ENCODE data around the gene ACVR1. TPM values are rescaled to one million over a fixed set of nuclear protein-coding genes. Genes with fewer than 3 reads are reported as not detected.

ACVR1 gene
- total and polyA plus RNA-seq, 2 of the 13 experiments (the other 11 are each of a cell fraction or from before 2014, with no cell fraction given): 2.3 to 5.4 TPM

DNA sequence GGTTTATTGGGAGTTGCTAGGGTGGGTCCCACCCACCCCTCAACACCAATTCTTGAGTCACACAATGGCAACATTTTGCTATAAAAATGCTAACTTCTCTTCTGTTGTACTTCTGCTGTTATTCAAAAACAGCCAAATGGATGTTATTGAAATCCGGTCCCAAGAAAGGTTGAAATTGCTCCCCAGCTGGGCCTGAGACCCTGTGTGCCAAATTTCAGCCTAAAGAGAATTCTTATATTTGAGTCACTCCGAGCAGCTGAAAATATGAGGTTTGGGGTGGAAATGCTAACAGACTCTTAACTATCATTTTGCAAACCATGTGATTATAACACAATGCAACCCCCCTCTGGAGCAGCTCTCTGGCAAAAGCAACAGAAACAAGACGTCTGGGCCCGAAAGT is 27.0 kb upstream of the ACVR1 start:
- intact Hi-C loops (cut with micrococcal nuclease; ENCODE audit: unreplicated experiment): loop anchor here (5.0 kb wide), 1 partner anchor 109 kb away; no protein-coding TSS in a partner anchor
- no peak for FAIRE-seq
- peaks cover 0 to 13% of the 10 kb centered on the region in 2 experiments; a peak in 1 of 5 replicates for H3K27me3 ChIP-seq (ENCODE audit: control insufficient read depth in 1 of 2, insufficient read depth in 2 of 2, low read length in 2 of 2)
- CTCF ChIA-PET (ENCODE audit: low intra/inter-chr PET ratio, low total read pairs): no interaction called here
- no peak overlapping the region for H2AFZ ChIP-seq (ENCODE audit: low read length)
- H3K9me3 ChIP-seq (ENCODE audit: low read length): no peaks in the 10 kb centered on the region
- no peak overlapping the region for H3K9ac ChIP-seq (ENCODE audit: insufficient read depth, low read depth, low read length)
- no peaks in the 10 kb centered on the region for H4K20me1 ChIP-seq (ENCODE audit: insufficient read depth, low read length)
- no peaks in the 10 kb centered on the region for H3K79me2 ChIP-seq (ENCODE audit: insufficient read depth, low read length)
- no peak overlapping the region for H3K4me3 ChIP-seq (replicated peaks in 1 of 3; ENCODE audit: insufficient read depth in 1 of 3, low read depth in 2 of 3, low read length in 3 of 3)
- H3K27ac ChIP-seq (ENCODE audit: extremely low read length, insufficient read depth, low read length): no peak overlapping the region
- H3K36me3 ChIP-seq (replicated peaks in 1 of 2; ENCODE audit: control insufficient read depth in 1 of 2, insufficient read depth in 2 of 2, low read length in 2 of 2): no peaks in the 10 kb centered on the region
- ATAC-seq: no peak
- POLR2A ChIA-PET: no interaction called here
- no peaks in the 10 kb centered on the region for H3K4me1 ChIP-seq (ENCODE audit: insufficient read depth, low read length)
- WGBS (ENCODE audit: low lambda C conversion rate): 9% methylated on average over 4 of the region's 4 CpGs
- in situ Hi-C loops (cut with HindIII; ENCODE audit: extremely low pct_ligation_motif_present, low pct_unique_long_range_greater_than_20kb): no loop called here
- no peak overlapping the region for H3K4me2 ChIP-seq (ENCODE audit: low read depth, low read length)
- no TSS peak for BruUV-seq (replicated peaks)
- no peak for DNase-seq (ENCODE audit: low spot score)
- TF ChIP-seq RARG (CRISPR knock-in tag; IDR thresholded peaks at IDR 0.05; ENCODE audit: low read depth): no peak
- no peak for TF ChIP-seq ZNF451 (CRISPR knock-in tag; IDR thresholded peaks at IDR 0.05)
- no peak for TF ChIP-seq ATM (IDR thresholded peaks at IDR 0.05; ENCODE audit: borderline replicate concordance)
- no peak for TF ChIP-seq KIAA2018 (CRISPR knock-in tag; IDR thresholded peaks at IDR 0.05; ENCODE audit: borderline replicate concordance)
- no peak for TF ChIP-seq CCAR2 (optimal IDR thresholded peaks at IDR 0.05; ENCODE audit: low read depth, low read length)
- TF ChIP-seq HIVEP1 (CRISPR knock-in tag; IDR thresholded peaks at IDR 0.05): no peak
- TF ChIP-seq NR2C2 (CRISPR knock-in tag; IDR thresholded peaks at IDR 0.05; ENCODE audit: borderline replicate concordance): no peak
- TF ChIP-seq, protein P1, sequence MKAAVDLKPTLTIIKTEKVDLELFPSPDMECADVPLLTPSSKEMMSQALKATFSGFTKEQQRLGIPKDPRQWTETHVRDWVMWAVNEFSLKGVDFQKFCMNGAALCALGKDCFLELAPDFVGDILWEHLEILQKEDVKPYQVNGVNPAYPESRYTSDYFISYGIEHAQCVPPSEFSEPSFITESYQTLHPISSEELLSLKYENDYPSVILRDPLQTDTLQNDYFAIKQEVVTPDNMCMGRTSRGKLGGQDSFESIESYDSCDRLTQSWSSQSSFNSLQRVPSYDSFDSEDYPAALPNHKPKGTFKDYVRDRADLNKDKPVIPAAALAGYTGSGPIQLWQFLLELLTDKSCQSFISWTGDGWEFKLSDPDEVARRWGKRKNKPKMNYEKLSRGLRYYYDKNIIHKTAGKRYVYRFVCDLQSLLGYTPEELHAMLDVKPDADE (CRISPR knock-in tag; IDR thresholded peaks at IDR 0.05): no peak
- TF ChIP-seq TCF12 (IDR thresholded peaks at IDR 0.05): no peak
- no peak for TF ChIP-seq TCF12 (CRISPR knock-in tag; IDR thresholded peaks at IDR 0.05)
- TF ChIP-seq CEBPZ (IDR thresholded peaks at IDR 0.05; ENCODE audit: low read length): no peak
- no peak for TF ChIP-seq ZNF737 (CRISPR knock-in tag; IDR thresholded peaks at IDR 0.05; ENCODE audit: borderline replicate concordance)
- TF ChIP-seq ZNF33A (CRISPR knock-in tag; IDR thresholded peaks at IDR 0.05; ENCODE audit: borderline replicate concordance): no peak
